Measurements from ENCODE around the gene ARIH2.

ARIH2 gene

GRCh38 chr3:49020330-49021212 is 101.9 kb downstream of the ARIH2 start:
- DNase-seq, result peak; percentile 17

GRCh38 chr3:49021213-49021812 is 102.7 kb downstream of the ARIH2 start:
- DNase-seq, result peak; percentile 96

GRCh38 chr3:49021813-49022687 is 103.4 kb downstream of the ARIH2 start, which contains the start of gene NDUFAF3:
Gene NDUFAF3 (plus strand): TSS chr3:49022121. CDS start chr3:49022145, 24 bp downstream.
- peak; percentile 87 for DNase-seq

- no peak for DNase-seq
These were observed 104.1 kb downstream of the ARIH2 start for GRCh38 chr3:49022688-49023171.

- no peak for DNase-seq
These were observed 105.1 kb downstream of the ARIH2 start for GRCh38 chr3:49023775-49024174.

GRCh38 chr3:49024449-49024848 is 105.8 kb downstream of the ARIH2 start:
- DNase-seq, result no peak

GRCh38 chr3:49025005-49025792 is 106.6 kb downstream of the ARIH2 start:
- no peak for DNase-seq

GRCh38 chr3:49025793-49026520 is 107.3 kb downstream of the ARIH2 start:
- DNase-seq, result no peak

- no peak for DNase-seq
These were observed 107.9 kb downstream of the ARIH2 start for GRCh38 chr3:49026536-49026935.

GRCh38 chr3:49027634-49028033 is 109.0 kb downstream of the ARIH2 start:
- DNase-seq, result no peak

- DNase-seq, result no peak
These were observed 109.6 kb downstream of the ARIH2 start for GRCh38 chr3:49028298-49028672.

GRCh38 chr3:49028673-49029562 is 110.3 kb downstream of the ARIH2 start, which contains the start of gene IMPDH2:
Gene IMPDH2 (minus strand): TSS chr3:49029398. CDS start chr3:49029350, 48 bp downstream.
- peak; percentile 89 for DNase-seq

- DNase-seq, result no peak
These were observed 110.9 kb downstream of the ARIH2 start for GRCh38 chr3:49029563-49029884.

GRCh38 chr3:49030321-49030720 is 111.7 kb downstream of the ARIH2 start:
- DNase-seq, result no peak

GRCh38 chr3:49032646-49033304 is 114.1 kb downstream of the ARIH2 start:
- DNase-seq, result no peak

- no peak for DNase-seq
These were observed 116.0 kb downstream of the ARIH2 start for GRCh38 chr3:49034650-49035049.

- DNase-seq, result no peak
These were observed 116.6 kb downstream of the ARIH2 start for GRCh38 chr3:49035281-49035680.
